Smooth muscle cell (in vitro differentiated cells): ENCODE measurements around the gene TUT7. TPM values are rescaled to one million over a fixed set of nuclear protein-coding genes. Genes with fewer than 3 reads are reported as not detected.

Source experiments
- DNase-seq: peaks from one replicate; lab custom pipeline; 2025; ENCODE audit not compliant: unreplicated experiment; lab: John Stamatoyannopoulos, UW
- H2AFZ ChIP-seq: fragments of 200-600 bp; sonication (generic); 2 replicates; pipeline ENCODE4 v1.6.0; 2016; ENCODE audit warnings: antibody characterized with exemption, low read depth, mild to moderate bottlenecking
- H3F3A ChIP-seq: fragments of 200-600 bp; sonication (generic); 2 replicates; pipeline ENCODE4 v1.6.0; 2017; ENCODE audit warnings: antibody characterized with exemption, low read depth
- H3K27ac ChIP-seq: fragments of 200-600 bp; sonication (generic); 2 replicates; pipeline ENCODE4 v1.5.1; 2016; ENCODE audit warnings: low read depth, mild to moderate bottlenecking
- H3K27me3 ChIP-seq: fragments of 200-600 bp; sonication (generic); 2 replicates; pipeline ENCODE4 v1.6.1; 2016; ENCODE audit warnings: low read depth, mild to moderate bottlenecking
- H3K36me3 ChIP-seq: fragments of 200-600 bp; sonication (generic); 2 replicates; pipeline ENCODE4 v1.5.1; 2016; ENCODE audit warnings: low read depth
- H3K4me1 ChIP-seq: fragments of 200-600 bp; sonication (generic); 2 replicates; pipeline ENCODE4 v1.5.1; 2016; ENCODE audit warnings: low read depth
- H3K4me2 ChIP-seq: fragments of 200-600 bp; sonication (generic); 2 replicates; pipeline ENCODE4 v1.6.0; 2016; ENCODE audit warnings: mild to moderate bottlenecking
- H3K4me3 ChIP-seq: fragments of 200-600 bp; sonication (generic); 2 replicates; pipeline ENCODE4 v1.5.1; 2016; ENCODE audit warnings: mild to moderate bottlenecking
- H3K79me2 ChIP-seq: fragments of 200-600 bp; sonication (generic); 2 replicates; pipeline ENCODE4 v1.6.0; 2016; ENCODE audit warnings: low read depth, mild to moderate bottlenecking
- H3K9ac ChIP-seq: fragments of 200-600 bp; sonication (generic); 2 replicates; pipeline ENCODE4 v1.6.0; 2016; ENCODE audit warnings: low read depth
- H3K9me3 ChIP-seq: fragments of 200-600 bp; sonication (generic); replicated peaks from 2 replicates; pipeline ENCODE4 v1.5.1; 2016; ENCODE audit warnings: low read depth
- H4K20me1 ChIP-seq: fragments of 200-600 bp; sonication (generic); 2 replicates; pipeline ENCODE4 v1.6.0; 2016; ENCODE audit warnings: low read depth
- CTCF ChIP-seq: fragments of 200-600 bp; sonication (generic); IDR thresholded peaks from 2 replicates; pipeline ENCODE4 v1.5.1; 2017; ENCODE audit warnings: borderline replicate concordance, mild to moderate bottlenecking, antibody characterized with exemption; ENCODE audit not compliant: insufficient read depth, poor library complexity, severe bottlenecking
- WGBS: methylation state at CpG from one replicate; pipeline ENCODE4 v1.1.7; 2016; ENCODE audit warnings: low lambda C conversion rate; 5-methylcytosine and 5-hydroxymethylcytosine counted together
- polyA plus RNA-seq: library from polyadenylated mRNA; unstranded; fragments of >200 nt; fragmentation: Nextera tagmentation; extraction: Ambion mirVana; gene quantifications from 2 replicates; pipeline ENCODE4 v1.2.1, GENCODE V29; 2016
- total RNA-seq: library from RNA; depleted of rRNA; stranded (reverse); fragments of >200 nt; gene quantifications from 2 replicates; pipeline ENCODE4 v1.2.3, GENCODE V29; 2014

The TUT7 gene
- total and polyA plus RNA-seq, 2 experiments from 2014 or later = 14.9 to 35.7 TPM

- WGBS = 87% methylated on average over 8 of the region's 8 CpGs
- H3K9ac ChIP-seq = no peak within 1 kb of the TSS
- H2AFZ ChIP-seq = no peak within 1 kb of the TSS
- H3K79me2 ChIP-seq = no peaks in the 10 kb centered on the region
- no peak within 1 kb of the TSS for H3K4me2 ChIP-seq
- H3K4me3 ChIP-seq = no peak within 1 kb of the TSS
- H3F3A ChIP-seq = no peaks in the 10 kb centered on the region
- H4K20me1 ChIP-seq = no peaks in the 10 kb centered on the region
- H3K27ac ChIP-seq = no peak within 1 kb of the TSS
- no peaks in the 10 kb centered on the region for H3K4me1 ChIP-seq
- no peaks in the 10 kb centered on the region for H3K27me3 ChIP-seq
- no peak for TF ChIP-seq CTCF
- no peak for DNase-seq
- no peaks in the 10 kb centered on the region for H3K36me3 ChIP-seq
- H3K9me3 ChIP-seq = no peaks in the 10 kb centered on the region
Measured at GRCh38 chr9:86259557-86259956, 94.7 kb downstream of the TUT7 start, which contains the start of gene C9orf153. TSS of gene C9orf153 (minus strand) at chr9:86259657. CDS start at chr9:86229603, 30,054 bp downstream.

- Histone ChIP-seq H3K36me3 (no peaks in the 10 kb centered on the region), H3K4me2 (no peak overlapping the region), H3K79me2 (no peaks in the 10 kb centered on the region), H3K4me3 (no peak overlapping the region), H3K9ac (no peak overlapping the region), H2AFZ (no peak overlapping the region), H3K9me3 (peaks cover 10% of the 10 kb centered on the region), H3F3A (no peaks in the 10 kb centered on the region), H3K4me1 (no peaks in the 10 kb centered on the region), H4K20me1 (no peaks in the 10 kb centered on the region), H3K27me3 (no peaks in the 10 kb centered on the region), H3K27ac (no peak overlapping the region)
- WGBS = 96% methylated on average over 2 of the region's 2 CpGs
- DNase-seq = no peak
- TF ChIP-seq CTCF = no peak
Measured at GRCh38 chr9:86257391-86257790, 96.8 kb downstream of the TUT7 start.

GRCh38 chr9:86256653-86257052, 97.6 kb downstream of the TUT7 start:
- Histone ChIP-seq H3K4me3 (no peak overlapping the region), H3K4me2 (no peak overlapping the region), H3K36me3 (no peaks in the 10 kb centered on the region), H3K27me3 (no peaks in the 10 kb centered on the region), H3K4me1 (no peaks in the 10 kb centered on the region), H3K9ac (no peak overlapping the region), H3F3A (no peaks in the 10 kb centered on the region), H2AFZ (no peak overlapping the region), H4K20me1 (no peaks in the 10 kb centered on the region), H3K27ac (no peak overlapping the region), H3K79me2 (no peaks in the 10 kb centered on the region), H3K9me3 (peaks cover 13% of the 10 kb centered on the region)
- WGBS = 93% methylated on average over 3 of the region's 3 CpGs
- no peak for TF ChIP-seq CTCF
- DNase-seq = no peak

- Histone ChIP-seq H3K27ac (no peak overlapping the region), H3K9ac (no peak overlapping the region), H4K20me1 (no peaks in the 10 kb centered on the region), H3K4me2 (no peak overlapping the region), H3K27me3 (no peaks in the 10 kb centered on the region), H3K4me1 (no peaks in the 10 kb centered on the region), H3K4me3 (no peak overlapping the region), H2AFZ (no peak overlapping the region), H3K9me3 (peaks cover 13% of the 10 kb centered on the region), H3K36me3 (no peaks in the 10 kb centered on the region), H3K79me2 (no peaks in the 10 kb centered on the region), H3F3A (no peaks in the 10 kb centered on the region)
- DNase-seq = no peak
- WGBS = 97% methylated on average over 3 of the region's 3 CpGs
- no peak for TF ChIP-seq CTCF
Measured at GRCh38 chr9:86253577-86253976, 100.6 kb downstream of the TUT7 start.
